ENCODE data around the gene CCNY. TPM values are rescaled to one million over a fixed set of nuclear protein-coding genes. Genes with fewer than 3 reads are reported as not detected.
A peak's percentile ranks its signal among the peaks of the same experiment; 100 is the strongest.

The CCNY gene
- total and polyA plus RNA-seq, 2 of the 13 experiments (the other 11 are each of a cell fraction or from before 2014, with no cell fraction given), result 48.2 to 54.7 TPM

DNA sequence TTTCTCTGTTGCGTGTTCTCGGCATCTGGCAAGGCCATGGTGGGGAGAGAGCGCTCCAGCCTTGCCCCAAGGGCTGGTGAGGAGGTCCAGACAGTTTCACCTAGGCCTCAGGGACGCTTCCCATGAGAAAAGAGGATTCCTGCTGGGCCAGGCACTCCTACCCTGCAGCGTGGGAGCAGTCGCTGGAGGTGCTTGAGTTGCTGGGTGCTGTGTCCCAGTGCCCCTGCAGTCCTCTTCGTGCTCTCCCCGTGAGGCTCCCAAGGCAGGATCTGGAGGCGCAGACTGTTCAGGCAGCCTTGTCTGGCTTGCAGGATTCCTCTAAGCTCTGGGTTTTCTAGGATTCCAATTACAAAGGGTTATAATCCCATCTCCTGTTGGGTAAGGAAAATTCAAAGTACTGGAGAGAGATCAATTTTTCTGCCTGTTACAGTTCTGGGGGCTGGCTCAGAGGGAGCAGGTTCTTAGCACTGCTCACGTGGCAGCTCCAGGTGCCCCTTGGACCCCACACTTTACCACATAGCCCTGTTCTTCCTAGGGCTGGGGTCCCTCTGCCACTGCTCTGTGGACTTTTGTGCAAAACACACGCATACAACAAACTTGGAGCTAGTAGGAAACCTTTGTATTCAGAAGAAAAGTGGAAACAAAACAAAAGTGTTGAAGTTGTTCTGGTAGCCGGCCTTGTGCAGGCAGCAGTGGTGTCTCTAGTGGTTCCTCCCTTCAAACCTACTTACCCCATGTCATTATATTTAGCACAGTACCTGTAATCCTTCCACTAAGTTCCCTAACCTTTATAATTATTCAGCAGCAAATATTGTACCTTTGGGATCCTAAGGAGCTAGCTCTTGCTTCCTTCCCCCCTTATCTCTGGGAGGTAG, 60.5 kb downstream of the CCNY start (continued):
- TF ChIP-seq NR2F1 (CRISPR knock-in tag; IDR thresholded peaks at IDR 0.05) (no peak), AHR (CRISPR knock-in tag; IDR thresholded peaks at IDR 0.05) (no peak), BCLAF1 (IDR thresholded peaks at IDR 0.05) (no peak), ZNF101 (CRISPR knock-in tag; IDR thresholded peaks at IDR 0.05; ENCODE audit: borderline replicate concordance, low read depth) (no peak), ZNF510 (CRISPR knock-in tag; IDR thresholded peaks at IDR 0.05; ENCODE audit: low read depth) (no peak), ADNP (CRISPR knock-in tag; IDR thresholded peaks at IDR 0.05) (no peak), SP140L (CRISPR knock-in tag; IDR thresholded peaks at IDR 0.05; ENCODE audit: borderline replicate concordance) (no peak), ZFX (CRISPR knock-in tag; IDR thresholded peaks at IDR 0.05; ENCODE audit: low read depth) (peak; percentile 17; the same call in 1 of the 2 replicates), HOXD1 (CRISPR knock-in tag; IDR thresholded peaks at IDR 0.05) (no peak), SIN3B (IDR thresholded peaks at IDR 0.05; ENCODE audit: low read length) (no peak), NFRKB (IDR thresholded peaks at IDR 0.05) (no peak), ZNF382 (CRISPR knock-in tag; IDR thresholded peaks at IDR 0.05; ENCODE audit: borderline replicate concordance) (no peak), ZNF598 (CRISPR knock-in tag; IDR thresholded peaks at IDR 0.05; ENCODE audit: borderline replicate concordance) (no peak), NFATC3 (CRISPR knock-in tag; IDR thresholded peaks at IDR 0.05) (no peak), ZNF546 (CRISPR knock-in tag; conservative IDR thresholded peaks at IDR 0.05) (no peak), FOXC1 (CRISPR knock-in tag; IDR thresholded peaks at IDR 0.05; ENCODE audit: borderline replicate concordance) (no peak), ZNF644 (CRISPR knock-in tag; IDR thresholded peaks at IDR 0.05; ENCODE audit: low read depth) (no peak), ZMYM3 (CRISPR knock-in tag; IDR thresholded peaks at IDR 0.05) (no peak; the same call in 1 of the 2 replicates), ZNF282 (IDR thresholded peaks at IDR 0.05; ENCODE audit: partially characterized antibody) (no peak), NCOA1 (CRISPR knock-in tag; IDR thresholded peaks at IDR 0.05) (no peak), KDM4B (CRISPR knock-in tag; IDR thresholded peaks at IDR 0.05) (no peak), ATM (IDR thresholded peaks at IDR 0.05; ENCODE audit: borderline replicate concordance) (no peak)
- TF ChIP-seq, protein P1, sequence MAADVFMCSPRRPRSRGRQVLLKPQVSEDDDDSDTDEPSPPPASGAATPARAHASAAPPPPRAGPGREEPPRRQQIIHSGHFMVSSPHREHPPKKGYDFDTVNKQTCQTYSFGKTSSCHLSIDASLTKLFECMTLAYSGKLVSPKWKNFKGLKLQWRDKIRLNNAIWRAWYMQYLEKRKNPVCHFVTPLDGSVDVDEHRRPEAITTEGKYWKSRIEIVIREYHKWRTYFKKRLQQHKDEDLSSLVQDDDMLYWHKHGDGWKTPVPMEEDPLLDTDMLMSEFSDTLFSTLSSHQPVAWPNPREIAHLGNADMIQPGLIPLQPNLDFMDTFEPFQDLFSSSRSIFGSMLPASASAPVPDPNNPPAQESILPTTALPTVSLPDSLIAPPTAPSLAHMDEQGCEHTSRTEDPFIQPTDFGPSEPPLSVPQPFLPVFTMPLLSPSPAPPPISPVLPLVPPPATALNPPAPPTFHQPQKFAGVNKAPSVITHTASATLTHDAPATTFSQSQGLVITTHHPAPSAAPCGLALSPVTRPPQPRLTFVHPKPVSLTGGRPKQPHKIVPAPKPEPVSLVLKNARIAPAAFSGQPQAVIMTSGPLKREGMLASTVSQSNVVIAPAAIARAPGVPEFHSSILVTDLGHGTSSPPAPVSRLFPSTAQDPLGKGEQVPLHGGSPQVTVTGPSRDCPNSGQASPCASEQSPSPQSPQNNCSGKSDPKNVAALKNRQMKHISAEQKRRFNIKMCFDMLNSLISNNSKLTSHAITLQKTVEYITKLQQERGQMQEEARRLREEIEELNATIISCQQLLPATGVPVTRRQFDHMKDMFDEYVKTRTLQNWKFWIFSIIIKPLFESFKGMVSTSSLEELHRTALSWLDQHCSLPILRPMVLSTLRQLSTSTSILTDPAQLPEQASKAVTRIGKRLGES (CRISPR knock-in tag; IDR thresholded peaks at IDR 0.05; ENCODE audit: borderline replicate concordance), result no peak
- TF ChIP-seq, protein P2, sequence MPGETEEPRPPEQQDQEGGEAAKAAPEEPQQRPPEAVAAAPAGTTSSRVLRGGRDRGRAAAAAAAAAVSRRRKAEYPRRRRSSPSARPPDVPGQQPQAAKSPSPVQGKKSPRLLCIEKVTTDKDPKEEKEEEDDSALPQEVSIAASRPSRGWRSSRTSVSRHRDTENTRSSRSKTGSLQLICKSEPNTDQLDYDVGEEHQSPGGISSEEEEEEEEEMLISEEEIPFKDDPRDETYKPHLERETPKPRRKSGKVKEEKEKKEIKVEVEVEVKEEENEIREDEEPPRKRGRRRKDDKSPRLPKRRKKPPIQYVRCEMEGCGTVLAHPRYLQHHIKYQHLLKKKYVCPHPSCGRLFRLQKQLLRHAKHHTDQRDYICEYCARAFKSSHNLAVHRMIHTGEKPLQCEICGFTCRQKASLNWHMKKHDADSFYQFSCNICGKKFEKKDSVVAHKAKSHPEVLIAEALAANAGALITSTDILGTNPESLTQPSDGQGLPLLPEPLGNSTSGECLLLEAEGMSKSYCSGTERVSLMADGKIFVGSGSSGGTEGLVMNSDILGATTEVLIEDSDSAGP (CRISPR knock-in tag; IDR thresholded peaks at IDR 0.05; ENCODE audit: borderline replicate concordance), result peak; percentile 20; the same call in 1 of the 2 replicates

All from HepG2 (cell line).